ENCODE data around the gene PBX3. TPM values are rescaled to one million over a fixed set of nuclear protein-coding genes. Genes with fewer than 3 reads are reported as not detected.

The PBX3 gene
- total RNA-seq, 4 donors from 2014 or later = 19.3 to 41.3 (median 25.1) TPM

GRCh38 chr9:126002476-126003350 lies 255.5 kb downstream of the PBX3 start:
- ATAC-seq (ENCODE audit: low FRiP score) (no peak), DNase-seq (ENCODE audit: low spot score) (no peak)
- no peak for TF ChIP-seq CTCF (IDR thresholded peaks at IDR 0.05)

- no peak for DNase-seq (ENCODE audit: low spot score)
- no peak for ATAC-seq (ENCODE audit: low FRiP score)
- no peak for TF ChIP-seq CTCF (IDR thresholded peaks at IDR 0.05)
These were observed 261.9 kb downstream of the PBX3 start for GRCh38 chr9:126009047-126009446.

DNA sequence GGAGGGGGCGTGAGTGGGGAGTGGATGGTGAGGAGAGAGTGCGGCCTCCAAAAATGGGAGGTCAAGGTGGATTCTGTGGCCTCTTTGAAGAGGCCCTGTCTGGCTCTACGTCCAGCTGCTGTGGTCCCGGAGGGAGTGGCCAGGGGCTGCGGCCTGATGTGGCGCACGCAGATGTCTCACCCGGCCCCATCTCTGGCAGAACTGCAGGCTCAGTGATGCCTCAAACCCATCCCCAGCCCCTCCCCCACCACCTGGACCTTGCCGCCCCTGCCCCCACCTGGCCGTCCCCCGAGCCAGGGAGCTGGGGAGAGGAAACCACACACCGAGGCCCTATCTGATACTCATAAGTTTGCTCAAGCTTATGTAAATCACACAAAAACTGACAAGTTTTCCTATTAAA lies 267.6 kb downstream of the PBX3 start:
- no peak for ATAC-seq (ENCODE audit: low FRiP score)

GRCh38 chr9:126015424-126015823 lies 268.3 kb downstream of the PBX3 start:
- no peak for TF ChIP-seq CTCF (IDR thresholded peaks at IDR 0.05)
- ATAC-seq (ENCODE audit: low FRiP score) = no peak
- no peak for DNase-seq (ENCODE audit: low spot score)

More for the DNA sequence above, 267.6 kb downstream of the PBX3 start:
- no peak for DNase-seq (ENCODE audit: low spot score)
- no peak for TF ChIP-seq CTCF (IDR thresholded peaks at IDR 0.05)

DNA sequence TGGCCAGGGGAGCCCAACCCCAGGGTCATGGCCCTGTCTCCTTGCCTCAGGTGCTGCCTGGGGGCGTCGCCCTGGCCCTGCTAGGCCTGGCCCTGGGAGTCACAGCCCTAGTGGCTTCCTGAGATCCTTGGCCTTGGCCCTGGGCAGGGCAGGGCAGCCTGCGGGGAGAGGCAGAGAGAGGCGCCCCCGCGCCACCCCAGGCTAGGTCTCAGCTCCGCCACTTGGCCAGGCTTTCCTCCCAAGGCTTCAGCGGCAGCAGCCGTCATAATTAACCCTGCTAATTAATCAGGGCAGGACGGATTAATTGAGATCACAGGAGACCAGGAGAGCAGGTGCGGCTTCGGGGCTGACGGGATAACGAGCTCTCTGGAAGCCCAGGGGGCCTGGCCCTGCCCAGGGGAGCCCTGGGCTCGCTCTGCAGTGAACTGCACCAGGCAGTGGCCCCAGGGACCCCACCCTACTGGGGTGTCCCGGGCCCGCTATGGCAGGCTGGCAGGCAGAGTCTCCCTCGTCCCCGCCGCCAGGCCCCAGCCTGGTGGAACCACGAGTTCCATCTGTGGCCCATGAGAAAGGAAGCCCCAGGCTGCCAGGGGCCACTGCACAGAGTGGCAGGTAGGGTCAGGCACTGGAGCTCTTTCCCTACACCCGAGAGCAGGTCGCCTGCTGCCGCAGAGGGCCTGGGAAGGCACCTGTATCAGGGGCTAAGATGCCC lies 269.6 kb downstream of the PBX3 start:
- no peak for DNase-seq (ENCODE audit: low spot score)
- no peak for TF ChIP-seq CTCF (IDR thresholded peaks at IDR 0.05)
- ATAC-seq (ENCODE audit: low FRiP score) = no peak

Other genes starting within 250 kb of the PBX3 start
- gene MAPKAP1, start 40.2 kb upstream of the PBX3 start, total RNA-seq = 10 to 100 TPM; 60.0 to 78.0 (median 72.9) TPM

All from omental fat pad (tissue), 4 donors.